ENCODE measurements around the gene TRMT1. TPM values are rescaled to one million over a fixed set of nuclear protein-coding genes. Genes with fewer than 3 reads are reported as not detected.

TRMT1 gene
- total and polyA plus RNA-seq, 2 experiments from 2014 or later = 88.6 to 90.1 TPM

GRCh38 chr19:13082192-13083007, 34.1 kb downstream of the TRMT1 start (continued):
- TF ChIP-seq ZNF462 (CRISPR knock-in tag; IDR thresholded peaks at IDR 0.05) (peak; percentile 34; the same call in 1 of the 2 replicates), JUNB (IDR thresholded peaks at IDR 0.05; ENCODE audit: unreplicated experiment) (no peak), ZNF331 (CRISPR knock-in tag; IDR thresholded peaks at IDR 0.05; ENCODE audit: low read depth) (no peak), POLR2AphosphoS5 (IDR thresholded peaks at IDR 0.05; ENCODE audit: low read depth) (no peak), ETS1 (IDR thresholded peaks at IDR 0.05) (no peak)

GRCh38 chr19:13079542-13079986, 37.0 kb downstream of the TRMT1 start:
- DNase-seq (ENCODE audit: low spot score) (no peak), ATAC-seq (peak; percentile 12; the same call in 2 of the 3 replicates)
- no peaks in the 10 kb centered on the region for H4K20me1 ChIP-seq (replicated peaks; ENCODE audit: insufficient read depth)
- no peak overlapping the region for H3K27ac ChIP-seq (ENCODE audit: low read depth)
- H3F3A ChIP-seq (replicated peaks; ENCODE audit: low read depth) = 0 out of 2 replicates have a peak, but pooled peaks cover 11% of the 10 kb centered on the region
- Mint-ChIP-seq H3K4me3 (no peak overlapping the region), H3K9me3 (no peaks in the 10 kb centered on the region), H3K4me1 (peaks cover 39% of the 10 kb centered on the region), H3K27me3 (ENCODE audit: insufficient read depth, low read depth, poor library complexity) (peaks cover 40% of the 10 kb centered on the region), H3K27ac (no peak overlapping the region), H3K36me3 (ENCODE audit: low read depth) (no peaks in the 10 kb centered on the region)
- no peak overlapping the region for H3K4me2 ChIP-seq
- no peak overlapping the region for H3K4me3 ChIP-seq
- no peaks in the 10 kb centered on the region for H3K36me3 ChIP-seq (ENCODE audit: insufficient read depth)
- H3K9me2 ChIP-seq (ENCODE audit: insufficient read depth) = no peaks in the 10 kb centered on the region
- peak overlapping the region; percentile 66; the same call in 1 of the 2 replicates for H2AFZ ChIP-seq
- H3K4me1 ChIP-seq (ENCODE audit: insufficient read depth) = peaks cover 34% of the 10 kb centered on the region
- H3K27me3 ChIP-seq (ENCODE audit: insufficient read depth) = peaks cover 8% of the 10 kb centered on the region; the same call in 1 of the 2 replicates
- no peaks in the 10 kb centered on the region for H3K79me2 ChIP-seq (replicated peaks; ENCODE audit: insufficient read depth)
- TF ChIP-seq NANOG (IDR thresholded peaks at IDR 0.05; ENCODE audit: borderline replicate concordance) (no peak), POLR2AphosphoS5 (IDR thresholded peaks at IDR 0.05; ENCODE audit: low read depth) (no peak), CREB1 (CRISPR knock-in tag; IDR thresholded peaks at IDR 0.05; ENCODE audit: low read depth) (no peak), ZNF331 (CRISPR knock-in tag; IDR thresholded peaks at IDR 0.05; ENCODE audit: low read depth) (no peak), EZH2phosphoT487 (IDR thresholded peaks at IDR 0.05; ENCODE audit: unreplicated experiment) (no peak), STAT1 (IDR thresholded peaks at IDR 0.05; ENCODE audit: unreplicated experiment) (no peak), JUNB (IDR thresholded peaks at IDR 0.05; ENCODE audit: unreplicated experiment) (no peak), EZH2 (IDR thresholded peaks at IDR 0.05; ENCODE audit: low read depth, unreplicated experiment) (no peak), ZNF114 (CRISPR knock-in tag; IDR thresholded peaks at IDR 0.05) (no peak), REST (IDR thresholded peaks at IDR 0.05; ENCODE audit: unreplicated experiment) (no peak)

All from GM23338 (cell line).